GM13976 (cell line): ENCODE data around the gene GPR12.

Source experiments
- DNase-seq: peaks from one replicate; pipeline ENCODE4 v3.0.0; 2012; ENCODE audit warnings: low spot score
- in situ Hi-C: fragments of 300-500 bp; cut with MboI; formaldehyde crosslinking; loops from one replicate; pipeline ENCODE4 v1.12.0; 2022; ENCODE audit warnings: low sequenced_read_pairs, mixed read lengths, inconsistent platforms; ENCODE audit not compliant: unreplicated experiment
- TF ChIP-seq, protein P1 (sequence below): IDR thresholded peaks from 2 replicates; pipeline ENCODE4 v1.5.1; 2012; ENCODE audit warnings: borderline replicate concordance, mild to moderate bottlenecking; ENCODE audit not compliant: insufficient read depth; ENCODE audit errors: extremely low read depth, missing control alignments, control extremely low read depth

The GPR12 gene

DNA sequence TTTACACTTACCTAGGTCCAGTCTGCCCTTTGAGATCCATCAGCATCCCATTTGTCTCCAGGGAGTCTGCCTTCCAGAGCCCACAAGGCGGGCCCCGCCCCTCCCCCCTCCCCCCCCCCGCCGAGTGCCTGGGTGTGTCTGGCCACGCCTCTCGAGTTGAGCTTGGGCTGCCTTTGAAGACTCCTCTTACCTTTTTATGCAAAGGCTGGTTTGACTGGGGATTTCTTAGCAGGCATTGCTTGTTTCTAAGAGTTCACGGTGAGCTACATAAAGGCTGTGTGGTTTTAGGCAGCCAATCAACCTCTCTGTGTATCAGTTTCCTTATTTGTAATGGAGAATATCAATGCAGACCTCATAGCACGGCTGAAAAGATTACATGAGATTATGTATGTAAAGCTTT is 11.3 kb downstream of the GPR12 start:
- no peak for DNase-seq
- TF ChIP-seq, protein P1, sequence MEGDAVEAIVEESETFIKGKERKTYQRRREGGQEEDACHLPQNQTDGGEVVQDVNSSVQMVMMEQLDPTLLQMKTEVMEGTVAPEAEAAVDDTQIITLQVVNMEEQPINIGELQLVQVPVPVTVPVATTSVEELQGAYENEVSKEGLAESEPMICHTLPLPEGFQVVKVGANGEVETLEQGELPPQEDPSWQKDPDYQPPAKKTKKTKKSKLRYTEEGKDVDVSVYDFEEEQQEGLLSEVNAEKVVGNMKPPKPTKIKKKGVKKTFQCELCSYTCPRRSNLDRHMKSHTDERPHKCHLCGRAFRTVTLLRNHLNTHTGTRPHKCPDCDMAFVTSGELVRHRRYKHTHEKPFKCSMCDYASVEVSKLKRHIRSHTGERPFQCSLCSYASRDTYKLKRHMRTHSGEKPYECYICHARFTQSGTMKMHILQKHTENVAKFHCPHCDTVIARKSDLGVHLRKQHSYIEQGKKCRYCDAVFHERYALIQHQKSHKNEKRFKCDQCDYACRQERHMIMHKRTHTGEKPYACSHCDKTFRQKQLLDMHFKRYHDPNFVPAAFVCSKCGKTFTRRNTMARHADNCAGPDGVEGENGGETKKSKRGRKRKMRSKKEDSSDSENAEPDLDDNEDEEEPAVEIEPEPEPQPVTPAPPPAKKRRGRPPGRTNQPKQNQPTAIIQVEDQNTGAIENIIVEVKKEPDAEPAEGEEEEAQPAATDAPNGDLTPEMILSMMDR, result no peak
- in situ Hi-C loops, result no loop called here

DNA sequence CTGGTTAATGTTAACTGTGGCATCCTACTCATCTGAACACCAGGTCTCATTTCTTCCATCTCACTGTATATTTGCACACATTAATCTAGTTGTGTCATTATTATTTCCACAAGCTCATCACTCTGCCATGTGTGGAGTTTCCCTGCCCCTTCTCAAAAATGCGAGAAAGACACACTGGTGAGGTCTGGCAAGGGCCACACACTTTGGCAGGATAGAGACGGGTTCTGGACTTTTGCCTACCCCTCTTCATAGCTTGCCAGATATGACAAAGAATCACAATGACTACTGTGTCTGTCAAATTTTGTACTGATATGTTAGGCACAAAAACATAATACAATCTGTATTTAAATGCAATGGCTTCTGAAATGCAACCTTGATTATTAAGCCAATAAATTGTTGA is 12.9 kb downstream of the GPR12 start:
- in situ Hi-C loops, result no loop called here
- DNase-seq, result no peak
- TF ChIP-seq, protein P1, result no peak

DNA sequence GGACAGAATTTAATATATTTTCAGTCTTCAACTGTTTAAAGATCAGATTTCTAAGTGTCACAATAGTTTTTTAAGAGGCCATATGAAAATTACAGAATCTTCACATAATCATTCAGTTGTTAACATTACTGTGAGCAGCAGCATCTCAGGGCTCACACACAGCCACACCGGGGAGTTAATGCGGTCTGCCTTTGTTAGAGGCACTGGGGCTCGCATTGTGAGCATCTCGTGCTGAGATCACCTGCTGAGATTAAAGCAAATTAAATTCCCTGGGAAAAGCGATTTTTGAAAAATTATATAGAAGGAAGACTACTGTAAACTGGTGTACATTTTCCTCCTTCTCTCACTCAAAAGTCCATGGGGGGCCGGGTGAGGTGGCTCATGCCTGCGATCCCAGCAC is 16.6 kb downstream of the GPR12 start:
- in situ Hi-C loops, result no loop called here
- no peak for DNase-seq

GRCh38 chr13:26742691-26743358 is 17.8 kb downstream of the GPR12 start:
- in situ Hi-C loops, result no loop called here
- DNase-seq, result no peak
- TF ChIP-seq, protein P1, result no peak

More for the DNA sequence above, 16.6 kb downstream of the GPR12 start:
- TF ChIP-seq, protein P1, result no peak

DNA sequence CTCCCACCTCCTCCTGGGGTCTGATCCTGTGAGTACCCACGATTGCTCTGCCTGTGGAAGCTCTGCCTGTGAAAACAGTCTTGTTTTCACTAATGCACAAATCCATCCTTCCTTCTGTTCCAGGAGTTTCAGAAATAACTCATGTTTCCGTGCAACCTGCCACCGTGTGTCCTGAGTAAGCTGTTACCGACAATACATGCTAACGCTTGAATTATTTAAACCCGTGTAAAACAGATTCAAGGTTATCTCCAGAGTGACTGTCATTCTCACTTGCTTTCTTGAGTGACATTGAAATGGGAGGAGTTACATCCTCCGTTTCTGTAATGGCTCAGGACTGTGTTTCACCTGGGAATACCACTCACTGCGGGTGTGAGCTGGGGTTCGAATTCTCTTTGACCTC is 24.9 kb downstream of the GPR12 start:
- in situ Hi-C loops, result no loop called here
- TF ChIP-seq, protein P1, result no peak
- no peak for DNase-seq

GRCh38 chr13:26727633-26728032 is 33.0 kb downstream of the GPR12 start:
- TF ChIP-seq, protein P1, result no peak
- in situ Hi-C loops, result no loop called here
- DNase-seq, result no peak
